H1 (cell line): ENCODE data around the gene ADAMTS9. TPM values are rescaled to one million over a fixed set of nuclear protein-coding genes. Genes with fewer than 3 reads are reported as not detected.

Source experiments
- CTCF ChIA-PET: fragments of 300-600 bp; sonication (Branson Sonifier 250); formaldehyde crosslinking; loops from one replicate; lab custom pipeline; 2021; ENCODE audit not compliant: partially characterized antibody; lab: Charles Lee
- POLR2A ChIA-PET: fragments of 300-600 bp; sonication (Branson Sonifier 250); formaldehyde crosslinking; loops from one replicate; lab custom pipeline; 2021; ENCODE audit warnings: inconsistent platforms; ENCODE audit not compliant: partially characterized antibody; lab: Charles Lee
- DNase-seq, 2 experiments: peaks; one replicate each; pipeline versions ENCODE4 v3.0.0 to v3.0.0-alpha.2; 2010 to 2022; ENCODE audit warnings: low spot score in 2 of 2, low read depth in 1 of 2, mixed read lengths in 1 of 2
- FAIRE-seq: peaks from 2 replicates; lab custom pipeline; 2011; peaks lifted over from hg19 to GRCh38; lab: Jason Lieb, UNC
- H2AFZ ChIP-seq: 2 replicates; pipeline ENCODE4 v1.8.1; 2012; ENCODE audit warnings: low read length, inconsistent platforms
- H2AK5ac ChIP-seq: 2 replicates; pipeline ENCODE4 v1.6.1; 2013; ENCODE audit warnings: low read depth, low read length
- H2BK120ac ChIP-seq: replicated peaks from 2 replicates; pipeline ENCODE3; 2013; ENCODE audit warnings: low read depth, low read length, inconsistent platforms
- H2BK12ac ChIP-seq: 2 replicates; pipeline ENCODE4 v1.6.1; 2013; ENCODE audit warnings: low read depth, low read length
- H2BK15ac ChIP-seq: 2 replicates; pipeline ENCODE4 v1.6.1; 2013; ENCODE audit warnings: low read length
- H2BK20ac ChIP-seq: 2 replicates; pipeline ENCODE4 v1.6.1; 2013; ENCODE audit warnings: low read length
- H2BK5ac ChIP-seq: 2 replicates; pipeline ENCODE4 v1.6.1; 2013; ENCODE audit warnings: low read depth, low read length
- H3K14ac ChIP-seq: 2 replicates; pipeline ENCODE4 v1.6.1; 2013; ENCODE audit warnings: inconsistent platforms; ENCODE audit not compliant: insufficient read length
- H3K18ac ChIP-seq: 2 replicates; pipeline ENCODE4 v1.6.1; 2013; ENCODE audit warnings: low read length; ENCODE audit errors: extremely low read depth
- H3K23ac ChIP-seq: 2 replicates; pipeline ENCODE4 v1.6.1; 2013; ENCODE audit warnings: inconsistent platforms; ENCODE audit not compliant: insufficient read length
- H3K23me2 ChIP-seq: 2 replicates; pipeline ENCODE4 v1.6.1; 2013; ENCODE audit warnings: low read depth, low read length
- H3K27ac ChIP-seq: 2 replicates; pipeline ENCODE4 v1.6.1; 2011; ENCODE audit warnings: low read depth, low read length, inconsistent platforms
- H3K27me3 ChIP-seq, 4 experiments: replicated peaks in 1 of 4; 1 replicate in 1 of 4; 2 replicates in 3 of 4; pipeline versions ENCODE4 v1.6.1 to v1.8.1; 2011 to 2013; ENCODE audit warnings: low read length in 3 of 4, mild to moderate bottlenecking in 3 of 4, inconsistent platforms in 2 of 4, mixed read lengths in 2 of 4, moderate library complexity in 1 of 4; ENCODE audit not compliant: control insufficient read depth in 3 of 4, insufficient read depth in 3 of 4; ENCODE audit errors: extremely low read depth in 1 of 4
- H3K36me3 ChIP-seq, 4 experiments: 2 replicates each; pipeline versions ENCODE4 v1.6.1 to v1.8.1; 2011 to 2013; ENCODE audit warnings: mild to moderate bottlenecking in 4 of 4, low read length in 3 of 4, moderate library complexity in 2 of 4, control low read depth in 1 of 4, inconsistent platforms in 1 of 4; ENCODE audit not compliant: insufficient read depth in 4 of 4, control insufficient read depth in 2 of 4
- H3K4ac ChIP-seq: replicated peaks from 2 replicates; pipeline ENCODE3; 2013; ENCODE audit warnings: low read length, low read depth, mixed read lengths, inconsistent platforms; ENCODE audit not compliant: insufficient read length
- H3K4me1 ChIP-seq, 4 experiments: replicated peaks in 1 of 4; 1 replicate in 1 of 4; 2 replicates in 3 of 4; pipeline versions ENCODE4 v1.6.1 to v1.8.1; 2011 to 2013; ENCODE audit warnings: low read length in 3 of 4, inconsistent platforms in 2 of 4, mixed read lengths in 1 of 4; ENCODE audit not compliant: insufficient read depth in 4 of 4, control insufficient read depth in 3 of 4
- H3K4me2 ChIP-seq, 2 experiments: 2 replicates each; pipeline versions ENCODE4 v1.6.1 to v1.8.1; 2011 to 2013; ENCODE audit warnings: low read depth in 2 of 2, low read length in 2 of 2, control low read depth in 1 of 2, inconsistent platforms in 1 of 2, mild to moderate bottlenecking in 1 of 2; ENCODE audit not compliant: insufficient read depth in 1 of 2
- H3K4me3 ChIP-seq, 4 experiments: fragments of 200-600, 300-600 bp in 1 of 4; sonication (generic), shearing (Covaris generic), sonication (Bioruptor Twin) in 1 of 4; 2 replicates each; pipeline versions ENCODE4 v1.5.1 to v1.8.1; 2011 to 2016; ENCODE audit warnings: low read length in 4 of 4, low read depth in 3 of 4, control low read depth in 2 of 4, inconsistent platforms in 2 of 4, mild to moderate bottlenecking in 2 of 4, mixed read lengths in 1 of 4, moderate library complexity in 1 of 4; ENCODE audit not compliant: insufficient read depth in 2 of 4; ENCODE audit errors: extremely low read depth in 1 of 4
- H3K56ac ChIP-seq: replicated peaks from 2 replicates; pipeline ENCODE3; 2013; ENCODE audit warnings: low read depth, mild to moderate bottlenecking, mixed read lengths, low read length, inconsistent platforms; ENCODE audit not compliant: insufficient read length
- H3K79me1 ChIP-seq: 2 replicates; pipeline ENCODE4 v1.6.1; 2013; ENCODE audit warnings: low read depth, low read length, control low read depth
- H3K79me2 ChIP-seq, 2 experiments: 2 replicates each; pipeline versions ENCODE4 v1.6.1 to v1.8.1; 2012 to 2013; ENCODE audit warnings: low read length in 2 of 2, mild to moderate bottlenecking in 2 of 2, inconsistent platforms in 1 of 2; ENCODE audit not compliant: insufficient read depth in 2 of 2, control insufficient read depth in 1 of 2
- H3K9ac ChIP-seq, 4 experiments: replicated peaks in 1 of 4; 1 replicate in 1 of 4; 2 replicates in 3 of 4; pipeline versions ENCODE4 v1.6.1 to v1.8.1; 2011 to 2013; ENCODE audit warnings: low read depth in 3 of 4, low read length in 3 of 4, control low read depth in 2 of 4, mild to moderate bottlenecking in 2 of 4, moderate library complexity in 2 of 4, inconsistent platforms in 1 of 4; ENCODE audit errors: extremely low read depth in 1 of 4
- H3K9me3 ChIP-seq, 2 experiments: 2 replicates each; pipeline versions ENCODE4 v1.6.1 to v1.8.1; 2012 to 2013; ENCODE audit warnings: mild to moderate bottlenecking in 2 of 2, moderate library complexity in 2 of 2, control low read depth in 1 of 2, inconsistent platforms in 1 of 2, low read depth in 1 of 2, low read length in 1 of 2, mixed read lengths in 1 of 2; ENCODE audit not compliant: insufficient read depth in 2 of 2
- H4K20me1 ChIP-seq, 2 experiments: replicated peaks in 1 of 2; 2 replicates each; pipeline versions ENCODE3 to v1.8.1; 2011 to 2013; ENCODE audit warnings: inconsistent platforms in 2 of 2, low read length in 2 of 2, mild to moderate bottlenecking in 1 of 2; ENCODE audit not compliant: insufficient read depth in 2 of 2, control insufficient read depth in 1 of 2
- H4K5ac ChIP-seq: 2 replicates; pipeline ENCODE4 v1.6.1; 2013; ENCODE audit warnings: low read length, low read depth, mixed read lengths, inconsistent platforms; ENCODE audit not compliant: insufficient read length
- H4K8ac ChIP-seq: 2 replicates; pipeline ENCODE4 v1.8.0; 2013; ENCODE audit warnings: mild to moderate bottlenecking, moderate library complexity, low read length, inconsistent platforms; ENCODE audit not compliant: insufficient read depth; ENCODE audit errors: extremely low read depth
- H4K91ac ChIP-seq: replicated peaks from 2 replicates; pipeline ENCODE3; 2013; ENCODE audit warnings: low read length, mixed read lengths, inconsistent platforms; ENCODE audit not compliant: insufficient read length
- TEAD4 ChIP-seq: IDR thresholded peaks from 2 replicates; pipeline ENCODE4 v1.6.1; 2012; ENCODE audit warnings: low read depth, low read length, inconsistent platforms, mixed read lengths
- WGBS, 2 experiments: shearing (Covaris generic) in 1 of 2; methylation state at CpG; one replicate each; pipeline versions ENCODE4 v1.1.6 to v1.1.7; 2013 to 2015; ENCODE audit warnings: low lambda C conversion rate in 2 of 2, mixed read lengths in 2 of 2, inconsistent platforms in 1 of 2, low coverage in 1 of 2, missing lambda C conversion rate in 1 of 2; ENCODE audit not compliant: insufficient replicate concordance in 2 of 2, insufficient coverage in 1 of 2, insufficient read length in 1 of 2; ENCODE audit errors: extremely low coverage in 1 of 2, missing lambda C conversion rate in 1 of 2; 5-methylcytosine and 5-hydroxymethylcytosine counted together
- polyA plus RNA-seq, 7 experiments: library from polyadenylated mRNA; depleted of rRNA in 3 of 7; stranded (reverse) in 5 of 7; unstranded in 2 of 7; fragments of >200 nt in 5 of 7; fragments of 200-250 nt in 2 of 7; gene quantifications; 1 replicate in 5 of 7; 2 replicates in 1 of 7; 4 replicates in 1 of 7; pipeline versions ENCODE4 v1.2.1 to v1.2.3, GENCODE V29; 2011 to 2013; ENCODE audit warnings: missing spikeins in 2 of 7, mixed read lengths in 2 of 7
- total RNA-seq: library from RNA; stranded (reverse); fragmentation: NEBNext Ultra II Directional; extraction: Animal tissue kit (Norgen Biotek cat#: 25700); gene quantifications from 2 replicates; pipeline ENCODE4 v1.2.1, GENCODE V29; 2021

ADAMTS9 gene
- total and polyA plus RNA-seq, 2 of the 8 experiments (the other 6 are each of a cell fraction or from before 2014, with no cell fraction given), result 0.20 to 0.41 TPM

- no peaks in the 10 kb centered on the region for H3K79me2 ChIP-seq
- no peaks in the 10 kb centered on the region for H3K23me2 ChIP-seq
- POLR2A ChIA-PET, result no interaction called here
- H3K56ac ChIP-seq, result no peak overlapping the region
- no peak overlapping the region for H2AFZ ChIP-seq
- DNase-seq, result no peak
- no peak overlapping the region for H2BK120ac ChIP-seq
- TF ChIP-seq TEAD4, result no peak
- CTCF ChIA-PET, result interaction anchor here (0.8 to 1.9 kb wide), 2 partner anchors 12 to 43 kb away, joined by 3 to 4 read pairs; no protein-coding TSS in a partner anchor
- H3K27me3 ChIP-seq, result peaks cover 0 to 1% (median 0%) of the 10 kb centered on the region in 4 experiments; a peak in 1 of 7 replicates
- no peak overlapping the region for H3K4me2 ChIP-seq
- no peaks in the 10 kb centered on the region for H4K20me1 ChIP-seq
- H3K9ac ChIP-seq, result no peak overlapping the region
- no peak overlapping the region for H4K5ac ChIP-seq
- no peak overlapping the region for H3K18ac ChIP-seq
- no peaks in the 10 kb centered on the region for H3K4me1 ChIP-seq
- no peak overlapping the region for H3K4ac ChIP-seq
- H2BK20ac ChIP-seq, result no peak overlapping the region
- no peaks in the 10 kb centered on the region; a peak in 1 of 4 replicates for H3K9me3 ChIP-seq
- H3K23ac ChIP-seq, result no peak overlapping the region
- no peak overlapping the region for H3K27ac ChIP-seq
- no peak overlapping the region for H2AK5ac ChIP-seq
- H2BK12ac ChIP-seq, result no peak overlapping the region
- H3K36me3 ChIP-seq, result no peaks in the 10 kb centered on the region; a peak in 1 of 8 replicates
- no peak overlapping the region for H3K4me3 ChIP-seq
- H2BK15ac ChIP-seq, result no peak overlapping the region
- H3K14ac ChIP-seq, result no peak overlapping the region
- no peak overlapping the region for H4K91ac ChIP-seq
- 90% methylated on average over 2 of the region's 2 CpGs; no CpG with 5 or more reads in 1 of the 2 experiments for WGBS, 2 experiments
- no peak overlapping the region for H4K8ac ChIP-seq
- H2BK5ac ChIP-seq, result no peak overlapping the region
- H3K79me1 ChIP-seq, result no peaks in the 10 kb centered on the region
- FAIRE-seq, result no peak
These were observed 70.2 kb downstream of the ADAMTS9 start for GRCh38 chr3:64617610-64618009.
